Left ventricle myocardium inferior (tissue), 1 donor: ENCODE measurements around the gene TRIO. TPM values are rescaled to one million over a fixed set of nuclear protein-coding genes. Genes with fewer than 3 reads are reported as not detected.

Source experiments
- DNase-seq: peaks from one replicate; pipeline ENCODE4 v3.0.0-alpha.2; 2020
- H3K27ac ChIP-seq: fragments of 200-600 bp; replicated peaks from 2 replicates; pipeline ENCODE4 v1.8.0; 2021
- H3K27me3 ChIP-seq: fragments of 200-600 bp; 2 replicates; pipeline ENCODE4 v1.8.0; 2021; ENCODE audit warnings: low read depth
- H3K36me3 ChIP-seq: fragments of 200-600 bp; 2 replicates; pipeline ENCODE4 v1.8.0; 2021
- H3K4me1 ChIP-seq: fragments of 200-600 bp; 2 replicates; pipeline ENCODE4 v1.8.0; 2021
- H3K4me3 ChIP-seq: fragments of 200-600 bp; 2 replicates; pipeline ENCODE4 v1.8.0; 2021; ENCODE audit warnings: mild to moderate bottlenecking, moderate library complexity
- H3K9me3 ChIP-seq: fragments of 200-600 bp; replicated peaks from 2 replicates; pipeline ENCODE4 v1.8.0; 2021
- intact Hi-C: fragments of 100-400 bp; cut with micrococcal nuclease; formaldehyde crosslinking; loops from one replicate; pipeline ENCODE4 v1.11.0; 2022
- total RNA-seq: library from RNA; stranded (reverse); fragmentation: NEBNext Ultra II Directional; extraction: Animal tissue kit (Norgen Biotek cat#: 25700); gene quantifications from one replicate; pipeline ENCODE4 v1.2.1, GENCODE V29; 2021
- TF ChIP-seq, protein P1 (sequence below): fragments of 200-600 bp; IDR thresholded peaks from 2 replicates; pipeline ENCODE4 v1.8.0; 2021; ENCODE audit warnings: antibody characterized with exemption, mild to moderate bottlenecking, borderline replicate concordance
- donor health status: DM: no; HTN: yes; CAD: no; lungs with severe emphysema.

The TRIO gene
- total RNA-seq, 1 donor from 2014 or later: 52.8 TPM

DNA sequence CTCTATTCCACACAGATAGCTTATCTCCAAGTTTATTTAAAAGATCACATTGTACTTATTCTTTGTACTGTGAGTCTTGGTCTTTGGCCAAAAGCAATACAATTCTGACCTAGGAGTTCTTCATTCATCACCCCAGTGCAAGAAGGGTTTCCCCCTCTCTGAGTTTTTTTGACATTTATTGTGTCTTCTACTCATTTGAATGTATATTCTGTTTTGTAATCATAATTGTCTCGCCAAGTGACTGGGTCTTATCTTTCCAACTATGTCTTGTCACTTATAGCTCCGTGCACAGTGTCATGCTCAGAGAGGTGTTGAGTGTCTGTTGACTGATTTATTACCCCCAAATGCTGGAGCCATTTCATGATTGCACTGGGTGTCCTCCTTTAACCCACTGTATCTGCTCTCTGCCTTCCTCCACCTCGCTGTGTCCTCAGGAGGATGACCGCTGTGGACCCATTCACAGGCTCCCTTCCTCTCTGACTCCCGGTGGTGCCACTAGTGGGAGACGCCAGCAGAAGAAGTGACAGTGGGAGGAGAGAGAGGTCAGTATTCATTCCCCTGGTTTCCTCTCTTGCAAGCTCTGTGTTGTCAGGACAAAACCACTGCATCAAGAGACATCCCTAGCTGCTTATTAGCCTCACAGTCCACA, 11.2 kb upstream of the TRIO start:
- TF ChIP-seq, protein P1, sequence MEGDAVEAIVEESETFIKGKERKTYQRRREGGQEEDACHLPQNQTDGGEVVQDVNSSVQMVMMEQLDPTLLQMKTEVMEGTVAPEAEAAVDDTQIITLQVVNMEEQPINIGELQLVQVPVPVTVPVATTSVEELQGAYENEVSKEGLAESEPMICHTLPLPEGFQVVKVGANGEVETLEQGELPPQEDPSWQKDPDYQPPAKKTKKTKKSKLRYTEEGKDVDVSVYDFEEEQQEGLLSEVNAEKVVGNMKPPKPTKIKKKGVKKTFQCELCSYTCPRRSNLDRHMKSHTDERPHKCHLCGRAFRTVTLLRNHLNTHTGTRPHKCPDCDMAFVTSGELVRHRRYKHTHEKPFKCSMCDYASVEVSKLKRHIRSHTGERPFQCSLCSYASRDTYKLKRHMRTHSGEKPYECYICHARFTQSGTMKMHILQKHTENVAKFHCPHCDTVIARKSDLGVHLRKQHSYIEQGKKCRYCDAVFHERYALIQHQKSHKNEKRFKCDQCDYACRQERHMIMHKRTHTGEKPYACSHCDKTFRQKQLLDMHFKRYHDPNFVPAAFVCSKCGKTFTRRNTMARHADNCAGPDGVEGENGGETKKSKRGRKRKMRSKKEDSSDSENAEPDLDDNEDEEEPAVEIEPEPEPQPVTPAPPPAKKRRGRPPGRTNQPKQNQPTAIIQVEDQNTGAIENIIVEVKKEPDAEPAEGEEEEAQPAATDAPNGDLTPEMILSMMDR: no peak
- Histone ChIP-seq H3K36me3 (no peaks in the 10 kb centered on the region), H3K27ac (peak overlapping the region; percentile 40), H3K27me3 (no peaks in the 10 kb centered on the region), H3K4me1 (peaks cover 34% of the 10 kb centered on the region), H3K9me3 (no peaks in the 10 kb centered on the region), H3K4me3 (no peak overlapping the region)
- no peak for DNase-seq
- intact Hi-C loops: no loop called here

DNA sequence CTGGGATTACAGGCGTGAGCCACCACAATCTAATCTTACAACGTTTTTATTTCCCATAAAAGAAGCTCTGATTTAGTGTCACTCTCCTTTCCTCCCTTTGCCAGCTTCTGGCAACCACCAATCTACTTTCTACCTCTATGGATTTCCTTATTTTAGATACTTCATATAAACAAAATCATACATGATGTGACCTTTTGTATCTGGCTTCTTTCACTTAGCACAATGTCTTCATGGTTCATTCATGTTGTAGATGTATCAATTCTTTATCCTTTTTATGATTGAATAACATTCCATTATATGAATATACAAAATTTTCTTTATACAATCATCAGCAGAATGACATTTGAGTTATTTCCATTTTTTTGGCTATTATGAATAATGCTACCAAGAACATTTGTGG, 9.7 kb upstream of the TRIO start:
- intact Hi-C loops: no loop called here
- Histone ChIP-seq H3K4me1 (peaks cover 34% of the 10 kb centered on the region), H3K27me3 (no peaks in the 10 kb centered on the region), H3K27ac (peak overlapping the region; percentile 18), H3K9me3 (no peaks in the 10 kb centered on the region), H3K4me3 (no peak overlapping the region), H3K36me3 (no peaks in the 10 kb centered on the region)
- TF ChIP-seq, protein P1: no peak
- DNase-seq: no peak

DNA sequence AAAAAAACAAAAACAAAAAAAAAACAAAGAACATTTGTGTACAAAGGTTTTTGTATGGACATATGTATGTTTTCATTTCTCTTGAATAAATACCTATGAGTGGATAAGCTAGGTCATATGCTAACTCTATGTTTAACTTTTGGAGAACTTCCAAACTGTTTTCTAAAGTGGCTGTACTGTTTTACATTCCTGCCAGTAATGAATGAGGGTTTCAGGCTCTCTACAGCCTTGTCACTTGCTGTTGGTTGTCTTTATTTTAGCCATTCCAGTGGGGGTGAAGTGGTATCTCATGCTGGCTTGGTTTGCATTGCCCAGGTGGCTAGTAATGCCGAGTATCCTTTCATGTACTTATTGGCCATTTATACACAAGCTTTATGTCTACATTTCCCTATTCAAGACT, 9.1 kb upstream of the TRIO start:
- intact Hi-C loops: no loop called here
- no peak for DNase-seq
- no peak overlapping the region for H3K4me3 ChIP-seq
- TF ChIP-seq, protein P1: no peak
- H3K36me3 ChIP-seq: no peaks in the 10 kb centered on the region
- H3K9me3 ChIP-seq: no peaks in the 10 kb centered on the region
- H3K27ac ChIP-seq: peak overlapping the region; percentile 18
- H3K4me1 ChIP-seq: peaks cover 34% of the 10 kb centered on the region
- H3K27me3 ChIP-seq: no peaks in the 10 kb centered on the region

DNA sequence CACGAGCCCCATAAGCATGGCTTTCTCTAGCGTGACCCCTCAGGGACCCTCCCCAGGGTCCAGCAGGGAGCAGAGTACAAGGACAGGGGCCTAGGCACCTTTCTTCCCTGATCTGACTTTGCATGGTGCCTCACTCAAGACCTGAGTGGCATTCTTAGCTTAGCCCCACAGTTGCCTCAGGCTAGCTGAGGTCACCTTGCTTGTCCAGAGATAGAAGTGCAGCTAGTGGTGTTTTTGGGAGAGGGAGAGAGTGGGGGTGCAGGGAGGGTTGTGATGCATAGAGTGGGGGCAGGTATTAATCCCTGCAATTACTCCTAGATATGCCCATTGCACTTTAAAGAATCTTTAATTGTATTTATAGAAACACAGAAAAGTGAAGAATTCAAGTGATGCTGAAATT, 8.4 kb upstream of the TRIO start:
- Histone ChIP-seq H3K4me1 (peaks cover 34% of the 10 kb centered on the region), H3K36me3 (no peaks in the 10 kb centered on the region), H3K4me3 (no peak overlapping the region), H3K27ac (no peak overlapping the region), H3K27me3 (no peaks in the 10 kb centered on the region), H3K9me3 (no peaks in the 10 kb centered on the region)
- intact Hi-C loops: no loop called here
- no peak for DNase-seq
- TF ChIP-seq, protein P1: no peak

DNA sequence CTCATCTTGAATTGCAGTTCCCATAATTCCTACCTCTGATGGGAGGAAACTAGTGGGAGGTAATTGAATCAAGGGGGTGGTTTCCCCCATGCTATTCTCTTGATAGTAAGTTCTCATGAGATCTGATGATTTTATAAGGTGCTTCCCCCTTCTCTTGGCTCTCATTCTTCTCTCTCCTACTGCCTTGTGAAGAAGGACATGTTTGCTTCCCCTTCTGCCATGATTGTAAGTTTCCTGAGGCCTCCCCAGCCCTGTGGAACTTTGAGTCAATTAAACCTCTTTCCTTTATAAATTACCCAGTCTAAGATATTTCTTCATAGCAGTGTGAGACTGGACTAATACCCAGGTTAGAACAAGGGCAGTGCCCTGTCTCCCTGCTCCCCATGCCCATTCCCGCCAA, 7.5 kb upstream of the TRIO start:
- Histone ChIP-seq H3K27me3 (no peaks in the 10 kb centered on the region), H3K4me1 (peaks cover 41% of the 10 kb centered on the region), H3K36me3 (no peaks in the 10 kb centered on the region), H3K9me3 (no peaks in the 10 kb centered on the region), H3K27ac (no peak overlapping the region), H3K4me3 (no peak overlapping the region)
- TF ChIP-seq, protein P1: no peak
- intact Hi-C loops: no loop called here
- DNase-seq: no peak
